LoVo (cell line): ENCODE data around the gene RECQL5.

Experiments used
- DNase-seq: peaks from one replicate; pipeline ENCODE4 v3.0.0-alpha.2; 2016; ENCODE audit warnings: low spot score

The RECQL5 gene

GRCh38 chr17:75688209-75688825, 21.4 kb upstream of the RECQL5 start:
- DNase-seq: no peak

- DNase-seq: no peak
These were observed 18.5 kb upstream of the RECQL5 start for GRCh38 chr17:75685499-75685898.

GRCh38 chr17:75684924-75685323, 18.0 kb upstream of the RECQL5 start:
- peak; percentile 97 for DNase-seq

GRCh38 chr17:75684249-75684648, 17.3 kb upstream of the RECQL5 start:
- DNase-seq: peak; percentile 74

GRCh38 chr17:75683583-75683982, 16.6 kb upstream of the RECQL5 start:
- DNase-seq: peak; percentile 90

- no peak for DNase-seq
These were observed 14.3 kb upstream of the RECQL5 start for GRCh38 chr17:75681289-75681688.

- no peak for DNase-seq
These were observed 13.5 kb upstream of the RECQL5 start for GRCh38 chr17:75680431-75680830.

GRCh38 chr17:75679706-75680211, 12.8 kb upstream of the RECQL5 start:
- DNase-seq: peak; percentile 59

- no peak for DNase-seq
These were observed 9.5 kb upstream of the RECQL5 start for GRCh38 chr17:75676461-75676860.

GRCh38 chr17:75673487-75673886, 6.5 kb upstream of the RECQL5 start:
- no peak for DNase-seq

- no peak for DNase-seq
These were observed 5.1 kb upstream of the RECQL5 start for GRCh38 chr17:75672011-75672410.

GRCh38 chr17:75670868-75671267, 3.9 kb upstream of the RECQL5 start:
- DNase-seq: no peak

- no peak for DNase-seq
These were observed 1.5 kb upstream of the RECQL5 start for GRCh38 chr17:75668489-75668888.

GRCh38 chr17:75667825-75668224, 871 bp upstream of the RECQL5 start:
- no peak for DNase-seq

GRCh38 chr17:75665981-75666380, 973 bp downstream of the RECQL5 start:
- DNase-seq: no peak

- DNase-seq: no peak
These were observed 2.8 kb downstream of the RECQL5 start for GRCh38 chr17:75664099-75664549.

- DNase-seq: no peak
These were observed 4.4 kb downstream of the RECQL5 start for GRCh38 chr17:75662511-75662910.

- DNase-seq: no peak
These were observed 5.4 kb downstream of the RECQL5 start for GRCh38 chr17:75661531-75661930.

- no peak for DNase-seq
These were observed 8.7 kb downstream of the RECQL5 start for GRCh38 chr17:75658237-75658636.

GRCh38 chr17:75654176-75654575, 12.8 kb downstream of the RECQL5 start:
- no peak for DNase-seq

- no peak for DNase-seq
These were observed 13.9 kb downstream of the RECQL5 start for GRCh38 chr17:75652934-75653549.

GRCh38 chr17:75652341-75652740, 14.6 kb downstream of the RECQL5 start:
- DNase-seq: no peak

GRCh38 chr17:75650874-75651273, 16.1 kb downstream of the RECQL5 start:
- DNase-seq: no peak

- DNase-seq: no peak
These were observed 17.3 kb downstream of the RECQL5 start for GRCh38 chr17:75649687-75650086.
